Measurements from ENCODE around the gene LINGO1.

LINGO1 gene

DNA sequence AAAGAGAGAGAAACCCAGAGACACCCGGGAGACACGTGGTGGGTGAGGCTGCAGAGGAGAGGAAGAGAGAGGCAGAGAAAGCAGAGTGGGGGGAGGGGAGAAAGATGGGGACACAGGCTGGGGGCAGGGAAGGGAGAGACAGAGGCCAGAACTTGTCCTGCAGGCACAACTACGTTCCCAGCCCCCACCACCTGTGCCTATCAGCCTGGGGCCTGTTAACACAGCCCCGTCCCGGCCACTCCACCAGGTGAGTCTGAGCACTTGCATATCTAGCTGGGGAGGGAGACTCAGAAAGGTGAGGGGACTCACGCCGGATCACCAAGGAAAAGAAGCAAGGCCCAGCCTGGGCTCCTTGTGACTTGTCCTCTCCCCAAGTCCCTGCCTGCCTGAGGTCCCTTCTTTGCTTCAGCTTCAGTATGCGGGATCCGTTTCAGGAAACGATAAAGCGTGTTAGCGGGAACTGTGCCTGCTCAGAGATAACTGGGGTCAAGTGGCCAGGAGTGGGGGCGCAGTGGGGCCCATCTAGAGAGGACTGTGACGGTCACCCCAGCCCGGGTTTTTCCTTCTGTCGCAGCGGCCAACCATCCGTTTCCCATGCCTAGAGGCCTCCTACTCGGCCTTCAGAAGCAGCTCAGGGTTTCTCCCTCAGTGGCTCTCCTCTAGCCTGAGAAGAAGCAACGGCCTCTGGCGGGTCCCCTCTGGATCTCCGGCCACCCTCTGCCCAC lies 10.3 kb downstream of the LINGO1 start:
- DNase-seq (ENCODE audit: insufficient read length, low spot score), result no peak
- no peak for FAIRE-seq
- no peak for TF ChIP-seq POLR2A (IDR thresholded peaks at IDR 0.05; ENCODE audit: low read depth, low read length)

DNA sequence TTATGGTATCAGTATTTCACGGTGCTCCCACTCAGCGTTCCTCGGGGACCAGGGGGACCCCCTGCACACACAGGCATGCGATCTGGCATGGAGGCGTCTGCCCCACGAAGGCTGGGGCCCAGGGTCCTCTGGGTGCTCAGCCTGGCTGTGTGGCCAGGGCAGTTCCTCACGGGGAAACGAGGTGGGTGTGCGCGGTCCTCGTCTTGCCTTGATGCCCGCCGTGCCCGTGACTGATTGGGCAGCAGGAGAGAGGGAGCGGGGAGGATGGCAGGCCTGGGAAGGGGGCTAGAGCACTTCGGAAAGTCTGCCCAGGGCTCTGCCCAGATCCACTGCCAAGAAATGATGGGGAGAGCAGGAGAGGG lies 10.9 kb downstream of the LINGO1 start:
- FAIRE-seq (no peak), DNase-seq (ENCODE audit: insufficient read length, low spot score) (no peak)
- TF ChIP-seq POLR2A (IDR thresholded peaks at IDR 0.05; ENCODE audit: low read depth, low read length), result no peak

DNA sequence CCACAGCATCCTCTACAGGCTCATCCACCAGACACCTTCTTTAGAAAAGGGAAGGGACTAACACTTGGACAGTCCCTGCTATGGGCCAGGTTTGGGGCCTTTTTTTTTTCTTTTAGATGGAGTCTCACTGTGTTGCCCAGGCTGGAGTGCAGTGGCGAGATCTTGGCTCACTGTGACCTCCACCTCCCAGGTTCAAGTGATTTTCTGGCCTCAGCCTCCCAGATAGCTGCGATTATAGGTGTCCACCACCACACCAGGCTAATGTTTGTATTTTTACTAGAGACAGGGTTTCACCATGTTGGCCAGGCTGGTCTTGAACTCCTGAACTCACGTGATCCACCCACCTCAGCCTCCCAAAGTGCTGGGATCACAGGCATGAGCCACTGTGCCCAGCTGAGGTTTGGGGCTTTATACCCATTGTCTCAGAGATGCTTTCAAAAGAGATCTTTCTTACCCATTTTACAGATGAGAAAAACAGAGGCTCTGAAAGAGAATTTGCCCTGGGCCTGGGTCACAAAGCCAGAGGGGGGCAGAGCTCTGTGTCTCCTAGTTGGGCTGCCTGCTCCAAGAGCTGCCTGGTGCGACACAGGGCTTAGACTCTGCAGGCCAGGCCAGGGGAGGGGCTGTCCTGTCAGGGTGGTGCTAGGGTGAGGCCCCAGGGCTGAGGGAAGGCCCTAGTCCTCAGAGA lies 11.6 kb downstream of the LINGO1 start:
- FAIRE-seq (no peak), DNase-seq (ENCODE audit: insufficient read length, low spot score) (no peak)
- no peak for TF ChIP-seq POLR2A (IDR thresholded peaks at IDR 0.05; ENCODE audit: low read depth, low read length)

DNA sequence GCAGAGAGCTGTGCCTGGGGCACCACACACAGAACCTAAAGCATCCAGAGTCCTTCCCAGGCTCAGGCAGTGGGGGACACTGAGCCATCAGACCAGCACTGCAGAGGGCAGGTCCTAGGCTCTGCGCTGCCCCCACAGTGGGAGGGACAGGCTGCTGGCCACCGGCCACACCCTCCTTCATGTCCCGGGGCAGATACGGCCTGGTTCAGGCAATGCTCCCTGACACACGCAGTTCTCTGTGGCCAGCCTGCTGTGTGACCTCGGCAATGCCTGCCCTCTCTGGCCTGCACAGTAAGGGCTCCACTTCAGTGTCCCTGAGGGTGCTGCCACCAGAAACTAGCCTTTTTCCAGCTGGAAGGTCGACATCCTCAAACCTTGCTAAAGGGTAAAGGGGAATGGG lies 12.4 kb downstream of the LINGO1 start:
- no peak for DNase-seq (ENCODE audit: insufficient read length, low spot score)
- no peak for TF ChIP-seq POLR2A (IDR thresholded peaks at IDR 0.05; ENCODE audit: low read depth, low read length)
- no peak for FAIRE-seq

DNA sequence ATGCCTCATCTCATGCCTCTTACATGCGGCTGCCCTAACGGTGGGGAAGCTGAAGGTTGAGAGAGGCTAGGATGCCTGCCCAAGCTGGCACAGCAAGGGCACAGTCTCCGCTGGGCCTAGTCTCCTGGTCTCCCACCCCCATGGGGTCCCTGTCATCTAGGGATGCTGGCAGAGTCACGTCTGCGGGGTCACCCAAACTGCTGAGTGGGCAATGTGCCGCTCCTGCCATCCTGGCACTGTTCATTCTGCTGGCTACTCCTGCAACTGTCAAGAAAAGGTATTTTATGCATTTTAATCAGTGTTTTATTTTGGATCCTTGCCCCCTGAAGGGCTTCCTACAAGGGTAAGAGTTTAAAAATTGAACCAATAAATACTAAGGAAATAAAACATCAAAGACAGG lies 12.8 kb downstream of the LINGO1 start:
- FAIRE-seq (no peak), DNase-seq (ENCODE audit: insufficient read length, low spot score) (no peak)
- TF ChIP-seq POLR2A (IDR thresholded peaks at IDR 0.05; ENCODE audit: low read depth, low read length), result no peak

DNA sequence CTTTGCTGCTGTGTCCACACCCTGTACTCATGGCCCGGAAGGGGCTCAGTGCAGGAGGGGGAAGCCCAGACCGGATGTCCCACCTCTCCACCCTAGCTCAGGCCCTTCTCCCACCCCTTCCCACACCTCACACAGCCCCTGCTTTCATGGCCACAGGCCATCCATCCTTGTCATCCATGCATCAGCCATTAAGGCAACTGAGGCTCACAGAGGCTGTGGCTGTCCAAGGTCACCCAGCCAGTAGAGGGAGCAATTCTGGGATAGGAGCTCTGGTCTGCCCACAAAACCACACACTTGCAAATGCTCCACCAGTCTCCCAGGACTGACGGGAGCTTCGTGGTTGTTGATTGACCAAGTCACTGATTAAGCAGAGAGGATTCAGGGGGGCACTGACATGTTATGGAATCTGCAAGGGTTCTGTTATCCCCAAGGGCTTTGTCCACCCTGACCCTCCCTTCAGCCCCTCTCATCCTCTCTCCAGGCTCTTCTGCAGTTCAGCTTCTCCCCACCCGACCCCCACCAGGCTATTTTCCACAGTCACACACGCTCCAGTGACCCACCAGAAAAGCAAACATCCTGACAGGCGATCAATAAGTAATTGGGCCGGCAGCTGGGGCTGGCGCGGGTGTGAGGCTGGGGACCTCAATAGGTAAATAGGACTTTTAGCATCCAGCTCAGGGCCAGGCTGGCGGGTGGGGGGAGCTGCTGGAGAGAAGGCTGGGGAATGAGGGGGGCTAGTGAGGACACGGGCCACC lies 15.1 kb downstream of the LINGO1 start:
- no peak for DNase-seq (ENCODE audit: insufficient read length, low spot score)
- no peak for TF ChIP-seq POLR2A (IDR thresholded peaks at IDR 0.05; ENCODE audit: low read depth, low read length)
- no peak for FAIRE-seq

DNA sequence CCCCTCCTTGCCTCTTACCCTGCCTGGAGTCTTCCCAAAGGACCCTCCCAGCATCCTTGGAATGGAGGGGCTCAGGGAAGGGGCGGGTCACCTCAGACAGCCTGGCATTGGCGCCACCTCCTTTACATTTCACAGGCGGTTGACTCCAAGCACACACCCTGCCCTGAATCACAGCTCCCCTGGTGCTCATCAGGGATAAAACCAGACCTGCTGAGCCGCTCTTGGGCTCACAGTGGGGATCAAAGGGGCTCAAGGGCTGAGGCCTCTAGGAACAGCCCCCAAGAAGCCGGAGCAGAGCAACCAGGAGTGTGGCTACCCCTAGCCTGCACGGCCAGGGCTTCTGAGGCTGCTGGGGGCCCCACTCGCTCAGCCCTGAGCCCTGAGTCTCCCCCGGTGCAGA lies 16.6 kb downstream of the LINGO1 start:
- no peak for TF ChIP-seq POLR2A (IDR thresholded peaks at IDR 0.05; ENCODE audit: low read depth, low read length)
- DNase-seq (ENCODE audit: insufficient read length, low spot score) (no peak), FAIRE-seq (no peak)

DNA sequence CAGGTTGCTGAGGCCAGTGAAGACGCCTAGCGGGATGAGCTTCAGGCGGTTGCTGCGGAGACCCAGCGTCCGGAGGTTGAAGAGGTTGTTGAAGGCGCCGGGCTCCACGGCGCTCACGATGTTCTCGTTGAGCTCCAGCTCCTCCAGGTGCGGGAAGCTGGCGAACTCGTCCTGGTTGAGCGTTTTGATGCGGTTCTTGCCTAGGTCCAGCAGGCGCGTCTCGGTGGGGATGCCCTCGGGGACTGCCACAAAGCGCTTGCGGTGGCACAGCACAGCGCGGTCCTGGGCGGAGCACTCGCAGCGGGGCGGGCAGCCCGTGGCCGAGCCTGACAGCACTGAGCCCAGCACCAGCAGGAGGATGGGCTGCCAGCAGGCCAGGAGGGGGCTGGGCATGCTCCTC lies 17.2 kb downstream of the LINGO1 start:
- TF ChIP-seq POLR2A (IDR thresholded peaks at IDR 0.05; ENCODE audit: low read depth, low read length), result no peak
- no peak for FAIRE-seq
- no peak for DNase-seq (ENCODE audit: insufficient read length, low spot score)

DNA sequence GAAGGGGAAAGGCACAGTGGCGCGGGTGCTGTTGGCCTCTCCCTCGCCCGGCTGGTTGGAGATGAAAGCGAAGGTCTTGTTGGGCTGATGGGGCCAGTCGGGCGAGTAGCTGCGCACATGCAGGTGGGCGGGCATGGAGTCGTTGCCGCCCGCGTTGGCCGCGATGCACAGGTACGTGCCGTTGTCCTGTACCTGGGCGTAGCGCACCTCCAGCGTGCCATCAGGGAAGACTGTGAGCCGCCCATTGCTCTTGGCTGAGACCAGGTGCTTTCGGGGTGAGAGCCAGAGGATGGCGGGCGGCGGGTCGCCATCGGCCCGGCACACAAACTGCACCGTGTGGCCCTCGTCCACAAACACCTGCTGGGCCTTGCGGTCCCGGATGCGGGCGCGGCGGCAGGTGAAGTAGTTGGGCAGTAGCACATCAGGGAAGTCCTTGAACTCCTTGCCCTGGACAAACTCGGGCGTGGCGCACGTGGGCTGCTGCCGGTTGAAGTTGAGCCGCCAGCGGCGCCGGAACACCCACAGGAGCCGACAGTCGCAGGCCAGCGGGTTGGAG lies 18.4 kb downstream of the LINGO1 start:
- DNase-seq (ENCODE audit: insufficient read length, low spot score), result no peak
- no peak for FAIRE-seq
- TF ChIP-seq POLR2A (IDR thresholded peaks at IDR 0.05; ENCODE audit: low read depth, low read length), result no peak

DNA sequence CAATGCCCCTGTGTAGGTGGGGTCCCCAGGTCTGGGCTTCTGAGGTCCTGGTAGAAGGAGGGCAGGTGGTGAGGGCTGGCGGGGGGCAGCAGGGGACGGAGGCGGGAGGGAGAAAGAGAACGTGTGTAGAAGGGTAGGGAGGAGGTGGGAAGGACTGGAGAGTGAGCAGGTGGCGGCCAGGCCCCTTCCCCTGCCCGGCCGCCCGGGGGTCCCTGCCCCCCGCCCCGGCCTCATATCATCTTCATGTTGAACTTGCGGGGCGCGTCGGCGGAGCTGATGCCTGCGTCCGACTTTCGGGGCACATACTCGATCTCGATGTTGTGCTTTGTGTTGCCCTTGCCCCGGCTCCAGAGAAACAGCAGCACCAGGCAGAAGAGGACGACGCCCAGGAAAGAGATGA lies 18.9 kb downstream of the LINGO1 start:
- no peak for DNase-seq (ENCODE audit: insufficient read length, low spot score)
- no peak for TF ChIP-seq POLR2A (IDR thresholded peaks at IDR 0.05; ENCODE audit: low read depth, low read length)
- no peak for FAIRE-seq

DNA sequence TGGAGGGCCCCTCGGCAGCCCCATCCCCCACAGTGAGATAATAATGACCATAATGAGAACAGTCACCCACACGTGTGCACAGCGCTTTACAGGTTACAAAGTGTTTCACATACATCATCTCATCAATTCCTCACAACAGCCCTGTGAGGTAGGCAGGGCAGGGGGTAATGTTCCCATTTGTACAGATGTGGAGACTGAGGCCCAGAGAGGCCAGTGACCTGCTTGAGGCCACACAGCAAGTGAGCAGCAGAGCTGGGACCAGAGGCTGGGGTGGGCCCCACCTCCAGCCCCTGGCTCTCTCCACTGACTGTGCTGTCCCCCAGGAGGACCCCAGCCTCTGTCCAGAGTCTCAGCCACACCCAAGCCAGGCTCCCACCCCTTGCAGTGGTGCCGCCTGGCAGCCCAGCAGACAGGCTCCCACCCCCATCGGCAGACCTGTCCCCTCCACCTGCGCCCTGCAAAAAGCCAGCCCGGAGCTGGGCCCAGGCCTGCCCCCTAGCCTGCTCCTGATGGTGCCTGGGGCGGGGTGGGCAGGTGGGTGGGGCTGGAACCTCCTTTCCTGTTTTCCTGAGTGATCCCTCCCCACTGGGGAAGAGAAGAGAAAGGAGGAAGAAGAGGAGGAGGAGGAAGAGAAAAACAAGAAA lies 19.6 kb downstream of the LINGO1 start:
- FAIRE-seq (no peak), DNase-seq (ENCODE audit: insufficient read length, low spot score) (no peak)
- no peak for TF ChIP-seq POLR2A (IDR thresholded peaks at IDR 0.05; ENCODE audit: low read depth, low read length)

DNA sequence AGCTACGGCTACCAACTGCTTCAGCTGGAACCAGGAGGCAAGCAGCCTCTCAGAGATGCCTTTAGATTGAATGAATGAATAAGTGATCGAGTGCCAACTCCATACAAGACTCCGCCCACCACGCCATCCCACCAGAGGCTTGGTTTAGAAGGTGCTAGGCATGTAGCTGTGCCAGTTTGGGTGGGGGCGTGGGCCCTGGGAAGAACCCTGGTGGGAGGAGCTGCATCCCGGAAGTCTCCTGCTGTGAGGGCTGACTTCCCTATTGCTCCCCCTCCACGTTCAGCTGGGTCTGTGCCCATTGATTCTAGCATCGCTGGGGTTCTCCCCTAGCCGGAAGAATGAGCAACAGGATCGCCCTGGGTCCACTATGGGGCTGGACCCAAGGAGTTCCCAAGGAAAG lies 20.9 kb downstream of the LINGO1 start:
- no peak for TF ChIP-seq POLR2A (IDR thresholded peaks at IDR 0.05; ENCODE audit: low read depth, low read length)
- no peak for FAIRE-seq
- no peak for DNase-seq (ENCODE audit: insufficient read length, low spot score)

DNA sequence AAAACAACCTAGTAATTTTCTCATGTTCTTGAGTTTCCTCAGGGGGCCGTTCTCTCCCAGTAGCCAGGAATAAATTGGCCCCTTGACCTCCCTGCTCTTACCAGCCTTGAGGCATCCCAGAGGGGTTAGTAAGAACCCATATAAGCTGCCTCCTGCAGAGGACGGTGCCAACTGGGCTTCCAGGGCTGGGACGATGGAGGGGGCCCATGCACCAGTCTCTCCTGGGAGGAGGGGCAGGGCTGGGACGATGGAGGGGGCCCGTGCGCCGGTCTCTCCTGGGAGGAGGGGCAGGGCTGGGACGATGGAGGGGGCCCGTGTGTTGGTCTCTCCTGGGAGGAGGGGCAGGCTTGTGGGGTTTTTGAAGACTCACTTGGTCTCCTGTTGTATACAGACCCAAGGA lies 22.0 kb downstream of the LINGO1 start:
- no peak for TF ChIP-seq POLR2A (IDR thresholded peaks at IDR 0.05; ENCODE audit: low read depth, low read length)
- no peak for FAIRE-seq
- DNase-seq (ENCODE audit: insufficient read length, low spot score), result no peak

DNA sequence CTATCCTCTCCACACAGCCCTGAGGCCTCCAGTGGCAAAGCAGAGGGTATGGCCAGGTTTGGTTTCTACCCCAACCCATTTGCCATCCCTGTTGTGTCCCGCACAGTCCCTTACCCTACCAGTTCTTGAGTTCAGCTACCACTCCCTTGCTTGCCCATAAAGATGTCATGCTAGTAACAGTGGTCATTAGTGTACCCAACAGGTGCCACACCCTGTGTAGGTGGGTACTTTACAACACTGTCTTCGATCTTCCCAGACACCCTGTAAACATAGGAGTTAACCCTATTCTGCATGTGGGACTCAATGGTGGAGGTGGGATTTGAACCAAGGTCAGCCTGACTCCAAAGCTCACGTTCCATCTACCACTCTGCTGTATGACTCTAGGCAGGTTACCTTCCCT lies 23.2 kb downstream of the LINGO1 start:
- FAIRE-seq (no peak), DNase-seq (ENCODE audit: insufficient read length, low spot score) (no peak)
- TF ChIP-seq POLR2A (IDR thresholded peaks at IDR 0.05; ENCODE audit: low read depth, low read length), result no peak
